Measurements from ENCODE around the gene GP9.

Gene GP9

DNA sequence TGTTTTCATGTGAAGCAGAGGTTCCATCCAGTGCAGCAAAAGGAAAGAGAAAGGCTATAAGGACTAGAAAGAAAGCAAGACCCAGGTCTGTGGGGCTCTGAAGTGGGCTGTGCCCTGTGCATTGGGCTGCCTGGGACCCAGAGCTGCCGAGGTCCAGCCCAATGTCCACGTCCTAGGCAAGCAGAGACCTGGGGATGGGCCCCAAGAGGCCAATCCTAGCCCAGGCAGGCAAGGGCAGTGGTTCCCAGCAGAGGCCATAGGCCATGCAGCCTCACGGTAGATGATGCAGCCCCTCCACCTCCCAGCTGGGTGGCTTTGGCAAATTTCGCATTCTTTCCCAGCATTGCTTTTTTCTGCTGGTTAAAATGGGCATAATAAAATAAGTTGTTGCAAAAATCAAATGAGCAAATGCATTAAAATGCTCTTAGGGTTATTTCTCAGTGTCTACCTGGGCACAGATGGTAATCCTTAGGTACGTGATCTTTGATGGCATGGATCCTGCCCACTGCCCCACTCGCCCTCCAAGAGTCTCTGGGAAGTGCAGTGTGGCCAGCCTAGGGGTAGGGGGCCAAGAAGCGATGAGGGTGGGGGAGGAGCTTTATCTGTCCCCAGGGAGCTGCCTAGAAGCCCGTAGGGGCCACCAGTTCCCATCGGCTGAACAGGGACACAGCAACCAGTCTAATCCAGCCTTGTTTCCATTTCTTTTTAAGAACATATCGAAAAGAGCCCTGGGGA, 22.3 kb upstream of the GP9 start:
- TF ChIP-seq, protein P1, sequence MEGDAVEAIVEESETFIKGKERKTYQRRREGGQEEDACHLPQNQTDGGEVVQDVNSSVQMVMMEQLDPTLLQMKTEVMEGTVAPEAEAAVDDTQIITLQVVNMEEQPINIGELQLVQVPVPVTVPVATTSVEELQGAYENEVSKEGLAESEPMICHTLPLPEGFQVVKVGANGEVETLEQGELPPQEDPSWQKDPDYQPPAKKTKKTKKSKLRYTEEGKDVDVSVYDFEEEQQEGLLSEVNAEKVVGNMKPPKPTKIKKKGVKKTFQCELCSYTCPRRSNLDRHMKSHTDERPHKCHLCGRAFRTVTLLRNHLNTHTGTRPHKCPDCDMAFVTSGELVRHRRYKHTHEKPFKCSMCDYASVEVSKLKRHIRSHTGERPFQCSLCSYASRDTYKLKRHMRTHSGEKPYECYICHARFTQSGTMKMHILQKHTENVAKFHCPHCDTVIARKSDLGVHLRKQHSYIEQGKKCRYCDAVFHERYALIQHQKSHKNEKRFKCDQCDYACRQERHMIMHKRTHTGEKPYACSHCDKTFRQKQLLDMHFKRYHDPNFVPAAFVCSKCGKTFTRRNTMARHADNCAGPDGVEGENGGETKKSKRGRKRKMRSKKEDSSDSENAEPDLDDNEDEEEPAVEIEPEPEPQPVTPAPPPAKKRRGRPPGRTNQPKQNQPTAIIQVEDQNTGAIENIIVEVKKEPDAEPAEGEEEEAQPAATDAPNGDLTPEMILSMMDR (IDR thresholded peaks at IDR 0.05; ENCODE audit: borderline replicate concordance, control extremely low read depth, extremely low read depth, insufficient read depth, missing control alignments) = no peak
- in situ Hi-C loops (cut with MboI; ENCODE audit: low sequenced_read_pairs, unreplicated experiment) = no loop called here
- DNase-seq (ENCODE audit: low spot score) = no peak

DNA sequence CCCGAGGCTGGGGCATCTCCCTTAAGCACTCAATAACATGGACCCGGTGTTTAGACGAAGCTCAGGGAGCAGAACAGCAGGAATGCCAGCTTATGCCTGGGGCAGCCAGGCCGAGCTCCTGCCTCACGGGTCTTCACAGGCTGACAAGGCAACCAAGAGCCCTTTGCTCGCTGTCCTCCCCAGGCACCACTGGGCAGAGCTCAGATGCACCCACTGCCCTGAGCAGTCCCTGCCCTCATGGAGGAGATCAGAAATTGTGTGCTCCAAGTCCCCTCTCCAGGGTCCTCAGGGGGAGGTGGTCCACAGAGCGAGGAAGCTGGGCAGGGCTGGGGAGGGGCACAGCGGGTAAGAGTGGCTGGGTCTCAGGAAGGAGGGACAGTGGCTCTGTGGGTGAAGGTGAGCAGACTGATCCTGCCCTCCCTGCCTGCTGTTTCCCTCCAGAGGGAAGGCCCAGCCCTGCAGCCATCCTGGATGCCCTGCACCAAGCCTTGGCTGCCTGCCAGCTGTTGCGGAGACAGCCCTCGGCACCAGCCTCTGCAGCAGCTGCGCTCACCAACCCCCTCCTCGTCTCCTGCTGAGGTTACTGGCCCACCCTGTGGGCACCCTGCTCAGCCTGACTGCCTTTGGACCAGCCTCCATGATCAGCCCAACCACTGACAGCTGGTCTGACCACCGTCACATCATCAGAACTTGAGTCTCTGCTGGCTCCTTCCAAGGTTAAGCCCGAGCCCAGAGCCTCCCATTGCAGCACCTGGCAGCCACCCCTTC, 21.1 kb upstream of the GP9 start:
- DNase-seq (ENCODE audit: low spot score) = no peak
- in situ Hi-C loops (cut with MboI; ENCODE audit: low sequenced_read_pairs, unreplicated experiment) = no loop called here

DNA sequence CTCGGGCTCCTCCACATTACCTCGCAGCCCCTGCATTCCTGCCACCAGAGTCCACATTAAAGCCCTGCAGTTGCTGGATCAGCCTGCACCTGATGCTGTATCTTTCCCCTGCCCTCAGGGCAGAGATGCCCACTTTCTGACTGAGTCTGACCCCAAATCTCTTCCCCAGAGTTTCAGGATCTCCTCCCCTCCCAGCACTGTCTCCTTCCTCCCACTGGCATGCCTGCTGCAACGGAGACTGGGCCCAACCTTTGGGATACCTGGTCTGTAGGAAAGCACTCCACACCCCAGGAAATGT, 20.6 kb upstream of the GP9 start:
- TF ChIP-seq, protein P1 (IDR thresholded peaks at IDR 0.05; ENCODE audit: borderline replicate concordance, control extremely low read depth, extremely low read depth, insufficient read depth, missing control alignments) = no peak
- no peak for DNase-seq (ENCODE audit: low spot score)
- in situ Hi-C loops (cut with MboI; ENCODE audit: low sequenced_read_pairs, unreplicated experiment) = no loop called here

More for the DNA sequence above, 21.1 kb upstream of the GP9 start:
- TF ChIP-seq, protein P1 (IDR thresholded peaks at IDR 0.05; ENCODE audit: borderline replicate concordance, control extremely low read depth, extremely low read depth, insufficient read depth, missing control alignments) = no peak

DNA sequence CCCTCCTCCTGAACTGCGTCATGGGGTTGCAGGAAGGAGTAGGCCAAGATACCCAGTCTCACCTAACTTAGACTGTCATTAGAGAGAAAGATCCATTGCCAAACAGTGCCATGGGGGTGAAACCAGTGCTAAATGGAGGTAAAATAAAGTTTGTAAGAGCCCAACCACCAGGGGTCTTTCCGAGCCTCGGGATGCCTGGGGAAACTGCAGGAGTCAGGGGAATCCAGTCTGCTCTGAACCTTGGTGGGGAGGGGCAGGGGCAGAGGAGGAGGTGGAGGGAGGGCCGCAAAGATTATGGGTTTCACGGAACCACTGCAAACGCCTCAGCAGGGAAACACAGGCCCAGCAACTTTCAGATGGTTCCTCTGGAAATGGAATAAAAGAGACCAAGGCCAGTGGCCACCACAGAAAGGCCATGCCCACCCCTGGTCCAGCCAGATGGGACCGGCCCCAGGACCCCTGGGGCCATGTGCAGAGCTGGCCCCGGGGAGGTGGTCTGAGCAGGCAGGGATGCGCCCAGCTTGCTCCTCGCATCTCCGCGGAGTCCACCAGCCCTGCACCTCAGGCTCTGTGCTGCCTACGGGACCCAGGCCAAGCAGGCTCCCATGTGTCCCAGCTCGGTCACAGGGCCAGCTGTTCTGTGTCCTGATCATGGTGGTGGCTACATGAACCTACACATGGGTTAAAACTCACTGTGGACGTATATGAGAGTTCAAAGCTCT, 19.8 kb upstream of the GP9 start:
- TF ChIP-seq, protein P1 (IDR thresholded peaks at IDR 0.05; ENCODE audit: borderline replicate concordance, control extremely low read depth, extremely low read depth, insufficient read depth, missing control alignments) = no peak
- in situ Hi-C loops (cut with MboI; ENCODE audit: low sequenced_read_pairs, unreplicated experiment) = no loop called here
- DNase-seq (ENCODE audit: low spot score) = no peak

DNA sequence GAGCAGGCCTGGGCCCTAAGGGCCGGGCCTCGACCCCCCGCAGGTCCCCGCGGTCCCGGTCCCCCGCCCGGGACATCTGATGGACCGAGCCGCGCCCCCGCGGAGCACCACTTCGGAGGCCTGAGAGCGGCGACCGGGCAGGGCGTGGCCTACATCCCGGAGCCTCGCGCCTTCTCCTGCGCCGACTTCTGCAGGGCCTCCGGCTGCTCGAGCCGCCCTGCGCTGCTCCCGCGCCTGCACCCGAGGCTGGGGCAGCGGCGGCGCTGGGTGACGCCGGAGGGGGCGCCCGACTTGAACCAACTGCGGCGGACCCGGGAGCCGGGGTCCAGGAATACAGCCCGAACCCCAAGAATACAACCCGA, 14.9 kb upstream of the GP9 start:
- in situ Hi-C loops (cut with MboI; ENCODE audit: low sequenced_read_pairs, unreplicated experiment) = no loop called here
- peak; percentile 58 for DNase-seq (ENCODE audit: low spot score)
- TF ChIP-seq, protein P1 (IDR thresholded peaks at IDR 0.05; ENCODE audit: borderline replicate concordance, control extremely low read depth, extremely low read depth, insufficient read depth, missing control alignments) = no peak

DNA sequence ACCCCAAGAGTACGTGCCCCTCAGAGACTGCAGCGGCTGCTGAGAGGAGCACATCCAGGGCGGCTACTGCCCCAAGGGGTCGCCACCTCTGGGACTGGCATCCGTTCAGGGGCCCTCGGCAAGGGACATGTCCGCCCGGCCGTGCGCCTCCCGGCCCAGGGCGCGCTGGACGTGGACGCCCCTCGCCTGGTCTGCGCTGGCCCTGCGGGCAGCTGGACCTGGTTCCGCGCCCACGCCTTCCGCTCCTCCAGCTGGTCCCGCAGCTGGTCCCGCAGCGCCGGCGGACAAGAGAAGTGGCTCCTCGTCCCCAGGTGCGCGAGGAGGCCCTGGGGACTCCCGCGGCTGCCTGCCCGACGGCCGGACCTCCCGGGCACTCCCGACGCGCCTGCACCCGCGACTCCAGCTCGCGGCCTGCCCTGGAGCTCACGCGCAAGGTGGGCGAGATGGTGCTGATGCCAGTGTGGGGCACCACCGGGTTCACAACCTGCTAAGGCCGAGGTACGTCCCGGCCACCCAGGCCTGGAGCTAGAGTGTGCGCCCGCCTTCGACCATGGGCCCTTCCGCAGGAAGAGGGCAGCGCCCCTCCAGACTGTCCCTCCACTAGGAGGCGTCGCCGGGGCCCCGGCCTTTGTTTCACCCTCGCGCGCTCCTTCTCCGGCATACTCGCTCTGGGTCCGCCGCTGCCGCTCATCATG, 14.4 kb upstream of the GP9 start:
- TF ChIP-seq, protein P1 (IDR thresholded peaks at IDR 0.05; ENCODE audit: borderline replicate concordance, control extremely low read depth, extremely low read depth, insufficient read depth, missing control alignments) = no peak
- no peak for DNase-seq (ENCODE audit: low spot score)
- in situ Hi-C loops (cut with MboI; ENCODE audit: low sequenced_read_pairs, unreplicated experiment) = no loop called here

All from GM13976 (cell line).